ENCODE results near the gene APLP2.

- TF ChIP-seq POLR2AphosphoS5 (IDR thresholded peaks at IDR 0.05) (no peak), CTCF (IDR thresholded peaks at IDR 0.05) (no peak), POLR2A (IDR thresholded peaks at IDR 0.05) (no peak)
These were observed 56.8 kb downstream of the APLP2 start for GRCh38 chr11:130126516-130126915.
